ENCODE measurements around the gene ZNF540. TPM values are rescaled to one million over a fixed set of nuclear protein-coding genes. Genes with fewer than 3 reads are reported as not detected.

Gene ZNF540
- total RNA-seq, 1 donor from 2014 or later, result 7.9 TPM

Other genes with a start within 250 kb of the ZNF540 start
- gene ZNF527, start 223.8 kb upstream of the ZNF540 start, total RNA-seq, result 7.2 TPM
- 5.2 TPM for gene ZNF569, start 127.4 kb upstream of the ZNF540 start, total RNA-seq
- 6.7 TPM for gene ZNF570, start 125.5 kb upstream of the ZNF540 start, total RNA-seq
- gene ZNF793, start 87.9 kb upstream of the ZNF540 start, total RNA-seq, result 5.7 TPM
- 2.4 TPM for gene ZNF571, start 84 bp upstream of the ZNF540 start, total RNA-seq
- 5.8 TPM for gene ZFP30, start 60.6 kb downstream of the ZNF540 start, total RNA-seq
- gene ZNF607, start 124.9 kb downstream of the ZNF540 start, total RNA-seq, result 7.1 TPM
- 13.9 TPM for gene ZNF573, start 184.7 kb downstream of the ZNF540 start, total RNA-seq